K562 (cell line): ENCODE data around the gene ABHD16B. TPM values are rescaled to one million over a fixed set of nuclear protein-coding genes. Genes with fewer than 3 reads are reported as not detected.

Source experiments
- ATAC-seq: fragments of 200-7000 bp; cut with Tn5 transposase; 3 replicates; pipeline ENCODE4 v1.9.1; 2020; ENCODE audit warnings: moderate library complexity
- BruUV-seq: library from RNA; stranded (reverse); fragments of 400-500 nt; replicated peaks from 2 replicates; lab custom pipeline; 2021; lab: Mats Ljungman, UMichigan
- CTCF ChIA-PET: fragments of 300-600 bp; formaldehyde crosslinking; extraction: SDS; loops from one replicate; lab custom pipeline; 2021; ENCODE audit warnings: low intra/inter-chr PET ratio; lab: Yijun Ruan, JAX
- POLR2A ChIA-PET: fragments of 300-600, 350-650 bp; sonication (Branson Sonifier 250); formaldehyde crosslinking; extraction: SDS; loops from one replicate; lab custom pipeline; 2021; ENCODE audit warnings: antibody characterized with exemption, inconsistent platforms; lab: Yijun Ruan, JAX
- DNase-seq, 4 experiments: peaks; one replicate each; pipeline versions ENCODE4 v3.0.0 to v3.0.0-alpha.2; 2011 to 2018; ENCODE audit warnings: low spot score in 3 of 4, mixed read lengths in 3 of 4; ENCODE audit errors: extremely low read depth in 1 of 4
- FAIRE-seq: peaks from 2 replicates; lab custom pipeline; 2011; peaks lifted over from hg19 to GRCh38; lab: Jason Lieb, UNC
- H2AFZ ChIP-seq: 2 replicates; pipeline ENCODE4 v1.6.0; 2011; ENCODE audit warnings: low read depth, low read length, control low read depth, inconsistent platforms
- H3K27ac ChIP-seq: fragments of 200-600 bp; 3 replicates; pipeline ENCODE4 v1.8.0; 2011; ENCODE audit warnings: low read depth, mild to moderate bottlenecking, control low read depth, inconsistent platforms, low read length, moderate library complexity, mixed read lengths; ENCODE audit errors: extremely low read depth
- H3K27me3 ChIP-seq, 2 experiments: fragments of 300-600 bp in 1 of 2; 2 replicates in 1 of 2; 3 replicates in 1 of 2; pipeline versions ENCODE4 v1.6.0 to v1.8.0; 2011; ENCODE audit warnings: inconsistent platforms in 2 of 2, low read length in 2 of 2, mild to moderate bottlenecking in 1 of 2, mixed read lengths in 1 of 2, moderate library complexity in 1 of 2; ENCODE audit not compliant: control insufficient read depth in 2 of 2, insufficient read depth in 2 of 2
- H3K36me3 ChIP-seq: fragments of 300-600 bp; 3 replicates; pipeline ENCODE4 v1.8.0; 2011; ENCODE audit warnings: mild to moderate bottlenecking, low read length, inconsistent platforms; ENCODE audit not compliant: control insufficient read depth, insufficient read depth
- H3K4me1 ChIP-seq, 2 experiments: fragments of 200-600 bp in 1 of 2; replicated peaks in 1 of 2; 2 replicates in 1 of 2; 3 replicates in 1 of 2; pipeline versions ENCODE4 v1.5.1 to v1.8.0; 2011; ENCODE audit warnings: inconsistent platforms in 2 of 2, low read length in 2 of 2, mild to moderate bottlenecking in 1 of 2, mixed read lengths in 1 of 2, moderate library complexity in 1 of 2; ENCODE audit not compliant: control insufficient read depth in 2 of 2, insufficient read depth in 2 of 2
- H3K4me2 ChIP-seq: 2 replicates; pipeline ENCODE4 v1.6.1; 2011; ENCODE audit warnings: low read length, control low read depth, inconsistent platforms, mixed read lengths; ENCODE audit not compliant: insufficient read depth
- H3K4me3 ChIP-seq: fragments of 200-600 bp; sonication (generic), shearing (Covaris generic); 2 replicates; pipeline ENCODE4 v1.5.1; 2016; ENCODE audit warnings: control low read depth, inconsistent platforms
- H3K79me2 ChIP-seq: fragments of 200-600 bp; 3 replicates; pipeline ENCODE4 v1.8.0; 2011; ENCODE audit warnings: low read length, inconsistent platforms; ENCODE audit not compliant: control insufficient read depth, insufficient read depth
- H3K9ac ChIP-seq, 2 experiments: 2 replicates each; pipeline versions ENCODE4 v1.6.0 to v1.6.1; 2011; ENCODE audit warnings: low read depth in 2 of 2, low read length in 2 of 2, control low read depth in 1 of 2, inconsistent platforms in 1 of 2, mild to moderate bottlenecking in 1 of 2, mixed read lengths in 1 of 2; ENCODE audit not compliant: insufficient read depth in 1 of 2
- H3K9me1 ChIP-seq: one replicate; pipeline ENCODE4 v1.6.0; 2011; ENCODE audit warnings: inconsistent platforms, mild to moderate bottlenecking, low read length, moderate library complexity; ENCODE audit not compliant: control insufficient read depth, insufficient read depth
- H3K9me3 ChIP-seq: replicated peaks from 2 replicates; pipeline ENCODE4 v1.5.1; 2011; ENCODE audit warnings: low read depth, low read length, inconsistent platforms; ENCODE audit not compliant: control insufficient read depth, insufficient read depth
- H4K20me1 ChIP-seq: replicated peaks from 2 replicates; pipeline ENCODE4 v1.6.1; 2011; ENCODE audit warnings: low read length, inconsistent platforms, mixed read lengths; ENCODE audit not compliant: control insufficient read depth, insufficient read depth
- CBFA2T2 ChIP-seq: fragments of 450-650 bp; conservative IDR thresholded peaks from 2 replicates; pipeline ENCODE4 v1.6.1; 2017; ENCODE audit warnings: mild to moderate bottlenecking
- RAD51 ChIP-seq: fragments of 450-650 bp; IDR thresholded peaks from 2 replicates; pipeline ENCODE4 v1.7.1; 2016; ENCODE audit warnings: low read depth, mild to moderate bottlenecking, borderline replicate concordance
- SMARCB1 ChIP-seq: IDR thresholded peaks from 2 replicates; pipeline ENCODE4 v1.6.1; 2011; ENCODE audit warnings: improper control_type of control experiment, low read depth; ENCODE audit not compliant: insufficient read length
- TEAD1 ChIP-seq, 2 experiments: fragments of 450-650 bp in 1 of 2; sonication (generic) in 1 of 2; formaldehyde crosslinking; IDR thresholded peaks; 2 replicates each; pipeline versions ENCODE4 v1.4.0 to v1.8.0; 2020 to 2022; ENCODE audit warnings: mild to moderate bottlenecking in 2 of 2, missing genetic modification reagents in 1 of 2
- WGBS: fragments of 100-300 bp; shearing (Covaris generic); methylation state at CpG from one replicate; pipeline ENCODE4 v1.1.6; 2016; ENCODE audit warnings: low coverage, mixed read lengths; ENCODE audit not compliant: insufficient coverage; ENCODE audit errors: missing lambda C conversion rate; 5-methylcytosine and 5-hydroxymethylcytosine counted together
- in situ Hi-C: fragments of 300-500 bp; cut with MboI; formaldehyde crosslinking; loops from 4 replicates; pipeline ENCODE4 v1.15.0; 2018; ENCODE audit warnings: inconsistent platforms, mixed read lengths
- intact Hi-C: fragments of 100-400 bp; cut with micrococcal nuclease; formaldehyde crosslinking; loops from 2 replicates; pipeline ENCODE4 v1.14.2; 2022
- polyA plus RNA-seq, 8 experiments: library from polyadenylated mRNA; depleted of rRNA in 4 of 8; stranded (reverse) in 5 of 8; unstranded in 3 of 8; fragments of >200 nt; fragmentation: Nextera tagmentation in 2 of 8; fragmentation: Illumina TruSeq in 1 of 8; extraction: Ambion mirVana in 2 of 8; extraction: Trizol in 1 of 8; gene quantifications; 2 replicates each; pipeline versions ENCODE4 v1.2.1 to v1.2.3, GENCODE V29; 2011 to 2014; ENCODE audit warnings: inconsistent platforms in 1 of 8, missing spikeins in 1 of 8
- total RNA-seq, 7 experiments: library from RNA; depleted of rRNA in 6 of 7; stranded (reverse); fragments of >200 nt in 6 of 7; fragmentation: Illumina TruSeq in 2 of 7; extraction: Trizol in 2 of 7; gene quantifications; 2 replicates each; pipeline versions ENCODE4 v1.2.1 to v1.2.3, GENCODE V29; 2011 to 2021; ENCODE audit warnings: low replicate concordance in 1 of 7

The ABHD16B gene
- total and polyA plus RNA-seq, 9 of the 15 experiments (the other 6 are each of a cell fraction or from before 2014, with no cell fraction given), result not detected

DNA sequence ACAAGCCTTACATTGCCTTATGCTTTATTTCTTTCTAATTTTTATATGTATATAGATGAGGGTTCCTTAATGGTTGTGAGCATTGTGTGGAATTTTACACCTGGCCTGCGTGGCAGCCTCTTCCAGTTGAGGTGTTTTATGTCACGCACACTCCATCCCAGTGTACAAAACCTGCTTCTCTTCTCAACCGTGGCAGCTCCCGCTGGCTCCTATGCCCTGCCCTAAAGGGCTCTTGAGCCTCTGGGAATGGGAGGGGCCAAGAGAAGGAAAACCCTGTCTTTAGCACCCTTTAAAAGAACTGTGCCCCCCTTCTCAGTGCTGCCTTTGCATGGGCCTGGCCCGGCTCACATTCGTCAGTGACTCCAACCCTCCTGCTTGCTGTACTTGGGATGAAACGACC lies 29.3 kb downstream of the ABHD16B start:
- CTCF ChIA-PET, result no interaction called here
- intact Hi-C loops, result no loop called here
- Histone ChIP-seq H3K27ac (no peak overlapping the region), H3K9ac (no peak overlapping the region), H3K4me2 (no peak overlapping the region), H3K36me3 (peaks cover 50% of the 10 kb centered on the region; the same call in 2 of the 3 replicates), H3K9me1 (no peaks in the 10 kb centered on the region), H2AFZ (no peak overlapping the region), H3K9me3 (no peaks in the 10 kb centered on the region), H3K4me1 (peaks cover 8 to 21% of the 10 kb centered on the region in 2 experiments; a peak in 4 of 5 replicates), H3K4me3 (no peak overlapping the region), H3K27me3 (no peaks in the 10 kb centered on the region), H3K79me2 (peaks cover 3% of the 10 kb centered on the region), H4K20me1 (peaks cover 3% of the 10 kb centered on the region; the same call in 1 of the 2 replicates)
- in situ Hi-C loops, result no loop called here
- POLR2A ChIA-PET, result interaction anchor here (1.0 to 2.7 kb wide), 2 partner anchors 9 to 25 kb away, joined by 4 to 12 read pairs; partner anchors contain the start of gene TPD52L2
- BruUV-seq, result TSS peak; percentile 40
- FAIRE-seq, result no peak
- no peak for TF ChIP-seq RAD51
- TF ChIP-seq TEAD1 (CRISPR knock-in tag; IDR thresholded peaks at IDR 0.05), result no peak
- no peak for TF ChIP-seq CBFA2T2
- no peak for TF ChIP-seq SMARCB1
- WGBS, result 89% methylated on average over 7 of the region's 7 CpGs
- DNase-seq, result no peak
- ATAC-seq, result no peak
